HepG2 (cell line): ENCODE results near the gene C9. TPM values are rescaled to one million over a fixed set of nuclear protein-coding genes. Genes with fewer than 3 reads are reported as not detected.

Experiments
- ATAC-seq: fragments of 200-7000 bp; cut with Tn5 transposase; 3 replicates; pipeline ENCODE4 v1.9.1; 2020; ENCODE audit warnings: mild to moderate bottlenecking, moderate library complexity
- BruUV-seq: library from RNA; stranded (reverse); fragments of 400-500 nt; replicated peaks from 2 replicates; lab custom pipeline; 2021; lab: Mats Ljungman, UMichigan
- CTCF ChIA-PET: fragments of 300-600 bp; formaldehyde crosslinking; extraction: SDS; loops from one replicate; lab custom pipeline; 2021; ENCODE audit warnings: low total read pairs, inconsistent platforms, low intra/inter-chr PET ratio; lab: Yijun Ruan, JAX
- POLR2A ChIA-PET: fragments of 350-600 bp; sonication (Branson Sonifier 250); formaldehyde crosslinking; loops from one replicate; lab custom pipeline; 2020; ENCODE audit warnings: antibody characterized with exemption, inconsistent platforms; lab: Yijun Ruan, JAX
- DNase-seq: peaks from one replicate; pipeline ENCODE4 v3.0.0-alpha.2; 2015; ENCODE audit warnings: low spot score
- FAIRE-seq: peaks from 3 replicates; lab custom pipeline; 2011; peaks lifted over from hg19 to GRCh38; lab: Jason Lieb, UNC
- H2AFZ ChIP-seq: one replicate; pipeline ENCODE4 v1.6.1; 2011; ENCODE audit warnings: low read length, inconsistent platforms
- H3K27ac ChIP-seq: fragments of 300-600 bp; 3 replicates; pipeline ENCODE4 v1.8.0; 2011; ENCODE audit warnings: mixed run types, mild to moderate bottlenecking, mixed read lengths, low read length, inconsistent platforms; ENCODE audit not compliant: insufficient read depth; ENCODE audit errors: extremely low read length
- H3K27me3 ChIP-seq, 2 experiments: fragments of 200-600 bp in 1 of 2; 2 replicates in 1 of 2; 3 replicates in 1 of 2; pipeline versions ENCODE4 v1.6.0 to v1.8.0; 2011; ENCODE audit warnings: low read length in 2 of 2, mild to moderate bottlenecking in 2 of 2, moderate library complexity in 2 of 2, inconsistent platforms in 1 of 2; ENCODE audit not compliant: insufficient read depth in 2 of 2, control insufficient read depth in 1 of 2
- H3K36me3 ChIP-seq, 2 experiments: fragments of 200-600 bp in 1 of 2; replicated peaks in 1 of 2; 2 replicates in 1 of 2; 3 replicates in 1 of 2; pipeline versions ENCODE4 v1.5.1 to v1.8.0; 2011; ENCODE audit warnings: low read length in 2 of 2, inconsistent platforms in 1 of 2; ENCODE audit not compliant: insufficient read depth in 2 of 2, control insufficient read depth in 1 of 2
- H3K4me1 ChIP-seq: 2 replicates; pipeline ENCODE4 v1.5.1; 2012; ENCODE audit warnings: low read length, inconsistent platforms; ENCODE audit not compliant: insufficient read depth
- H3K4me2 ChIP-seq: 2 replicates; pipeline ENCODE4 v1.6.0; 2011; ENCODE audit warnings: low read depth, low read length, inconsistent platforms
- H3K4me3 ChIP-seq, 3 experiments: fragments of 200-600 bp in 1 of 3; sonication (generic), shearing (Covaris generic) in 1 of 3; replicated peaks in 1 of 3; 2 replicates each; pipeline ENCODE4 v1.5.1; 2011 to 2016; ENCODE audit warnings: low read length in 3 of 3, inconsistent platforms in 2 of 3, low read depth in 2 of 3, mild to moderate bottlenecking in 2 of 3, control low read depth in 1 of 3, mixed read lengths in 1 of 3; ENCODE audit not compliant: insufficient read depth in 1 of 3
- H3K79me2 ChIP-seq: one replicate; pipeline ENCODE4 v1.6.1; 2011; ENCODE audit warnings: low read length, inconsistent platforms; ENCODE audit not compliant: insufficient read depth
- H3K9ac ChIP-seq: 2 replicates; pipeline ENCODE4 v1.6.0; 2011; ENCODE audit warnings: mild to moderate bottlenecking, low read depth, low read length, inconsistent platforms; ENCODE audit not compliant: insufficient read depth
- H3K9me3 ChIP-seq: 2 replicates; pipeline ENCODE4 v1.5.1; 2012; ENCODE audit warnings: mild to moderate bottlenecking, low read length
- H4K20me1 ChIP-seq: 2 replicates; pipeline ENCODE4 v1.6.0; 2011; ENCODE audit warnings: inconsistent platforms, mild to moderate bottlenecking, low read length, moderate library complexity; ENCODE audit not compliant: insufficient read depth
- GFI1 ChIP-seq: sonication (generic); formaldehyde crosslinking; IDR thresholded peaks from 2 replicates; pipeline ENCODE4 v1.5.0; 2020; ENCODE audit warnings: missing genetic modification reagents, mild to moderate bottlenecking, borderline replicate concordance
- MBNL3 ChIP-seq: fragments of 250-450 bp; sonication (Bioruptor Pico); conservative IDR thresholded peaks from 2 replicates; pipeline ENCODE4 v1.8.0; 2022; ENCODE audit warnings: mild to moderate bottlenecking, inconsistent platforms
- RORA ChIP-seq: sonication (generic); formaldehyde crosslinking; IDR thresholded peaks from 2 replicates; pipeline ENCODE4 v1.5.0; 2020; ENCODE audit warnings: mild to moderate bottlenecking, missing genetic modification reagents, moderate library complexity
- SMAD3 ChIP-seq: sonication (generic); formaldehyde crosslinking; IDR thresholded peaks from 2 replicates; pipeline ENCODE4 v1.4.0; 2020; ENCODE audit warnings: missing genetic modification reagents
- SRSF9 ChIP-seq: fragments of 200-400 bp; formaldehyde crosslinking; IDR thresholded peaks from 2 replicates; pipeline ENCODE4 v1.6.1; 2018; ENCODE audit warnings: borderline replicate concordance, mild to moderate bottlenecking, low read depth, low read length; ENCODE audit not compliant: insufficient read depth, poor library complexity, severe bottlenecking
- SUZ12 ChIP-seq: fragments of 150-350 bp; IDR thresholded peaks from 2 replicates; pipeline ENCODE4 v1.6.1; 2014; ENCODE audit warnings: low read depth, low read length
- TOE1 ChIP-seq: sonication (generic); formaldehyde crosslinking; IDR thresholded peaks from 2 replicates; pipeline ENCODE4 v1.4.0; 2020; ENCODE audit warnings: mild to moderate bottlenecking, missing genetic modification reagents
- U2AF1 ChIP-seq: fragments of 200-400 bp; formaldehyde crosslinking; optimal IDR thresholded peaks from 2 replicates; pipeline ENCODE3; 2017; ENCODE audit warnings: mild to moderate bottlenecking, low read depth, low read length
- ZBTB20 ChIP-seq: sonication (generic); formaldehyde crosslinking; IDR thresholded peaks from 2 replicates; pipeline ENCODE4 v1.8.1; 2023; ENCODE audit warnings: missing genetic modification reagents, low read depth, mild to moderate bottlenecking, borderline replicate concordance
- ZMYM3 ChIP-seq: sonication (generic); formaldehyde crosslinking; IDR thresholded peaks from 2 replicates; pipeline ENCODE4 v1.5.1; 2020; ENCODE audit warnings: mild to moderate bottlenecking, missing genetic modification reagents
- ZSCAN9 ChIP-seq: IDR thresholded peaks from 2 replicates; pipeline ENCODE4 v1.6.1; 2016; ENCODE audit warnings: borderline replicate concordance
- WGBS: methylation state at CpG from one replicate; pipeline ENCODE4 v1.1.6; 2017; ENCODE audit warnings: low lambda C conversion rate; 5-methylcytosine and 5-hydroxymethylcytosine counted together
- in situ Hi-C: cut with HindIII; loops from 2 replicates; pipeline ENCODE4 v1.10.0; 2017; ENCODE audit warnings: low pct_unique_long_range_greater_than_20kb; ENCODE audit not compliant: extremely low pct_ligation_motif_present
- intact Hi-C: fragments of 100-400 bp; cut with micrococcal nuclease; formaldehyde crosslinking; loops from one replicate; pipeline ENCODE4 v1.10.0; 2022; ENCODE audit not compliant: unreplicated experiment
- polyA plus RNA-seq, 8 experiments: library from polyadenylated mRNA; depleted of rRNA in 3 of 8; stranded (reverse) in 7 of 8; unstranded in 1 of 8; fragments of >200 nt; fragmentation: Illumina TruSeq in 4 of 8; extraction: Trizol in 4 of 8; gene quantifications; 2 replicates each; pipeline versions ENCODE4 v1.2.1 to v1.2.3, GENCODE V29; 2011 to 2016; ENCODE audit warnings: low read depth in 4 of 8, missing spikeins in 1 of 8, mixed read lengths in 1 of 8; ENCODE audit not compliant: insufficient read depth in 1 of 8
- total RNA-seq, 5 experiments: library from RNA; depleted of rRNA; stranded (reverse); fragments of >200 nt; fragmentation: Illumina TruSeq; extraction: Trizol; gene quantifications; 2 replicates each; pipeline ENCODE4 v1.2.3, GENCODE V29; 2016; ENCODE audit warnings: low read depth in 1 of 5
- TF ChIP-seq, protein P1 (sequence below): sonication (generic); formaldehyde crosslinking; IDR thresholded peaks from 2 replicates; pipeline ENCODE4 v1.4.0; 2020; ENCODE audit warnings: missing genetic modification reagents
- TF ChIP-seq, protein P2 (sequence below): sonication (generic); formaldehyde crosslinking; IDR thresholded peaks from 2 replicates; pipeline ENCODE4 v1.5.1; 2020; ENCODE audit warnings: mild to moderate bottlenecking, missing genetic modification reagents, borderline replicate concordance
- TF ChIP-seq, protein P3 (sequence below): fragments of 450-650 bp; IDR thresholded peaks from 2 replicates; pipeline ENCODE4 v1.6.1; 2017
- TF ChIP-seq, protein P4 (sequence below): sonication (generic); formaldehyde crosslinking; IDR thresholded peaks from 2 replicates; pipeline ENCODE4 v1.8.1; 2023; ENCODE audit warnings: mild to moderate bottlenecking, moderate library complexity, missing genetic modification reagents

C9 gene
- total and polyA plus RNA-seq, 2 of the 13 experiments (the other 11 are each of a cell fraction or from before 2014, with no cell fraction given), result not detected

DNA sequence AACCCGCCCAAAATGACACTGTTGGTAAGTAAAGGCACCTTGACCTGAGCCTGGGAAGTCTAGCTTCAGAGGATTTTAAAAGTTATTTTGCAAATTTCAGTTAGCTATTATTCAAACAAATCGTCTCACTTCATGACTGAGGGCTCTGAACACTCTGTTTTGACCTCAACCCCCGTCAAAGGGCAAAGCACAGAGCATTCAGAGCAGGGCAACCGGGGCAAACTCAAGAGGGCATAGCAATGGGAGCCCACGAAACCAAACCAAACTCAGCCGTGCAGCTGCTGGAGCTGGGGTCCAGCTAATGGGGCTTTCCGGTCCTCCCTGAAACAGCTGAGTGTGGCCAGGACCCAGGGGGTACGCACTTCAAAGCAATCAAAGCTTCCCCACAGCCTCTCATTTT lies 1.6 kb downstream of the C9 start:
- TF ChIP-seq TOE1 (no peak), ZSCAN9 (no peak), MBNL3 (CRISPR knock-in tag) (no peak), SMAD3 (CRISPR knock-in tag) (no peak)
- TF ChIP-seq, protein P1, sequence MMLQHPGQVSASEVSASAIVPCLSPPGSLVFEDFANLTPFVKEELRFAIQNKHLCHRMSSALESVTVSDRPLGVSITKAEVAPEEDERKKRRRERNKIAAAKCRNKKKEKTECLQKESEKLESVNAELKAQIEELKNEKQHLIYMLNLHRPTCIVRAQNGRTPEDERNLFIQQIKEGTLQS (CRISPR knock-in tag), result no peak
- TF ChIP-seq, protein P2, sequence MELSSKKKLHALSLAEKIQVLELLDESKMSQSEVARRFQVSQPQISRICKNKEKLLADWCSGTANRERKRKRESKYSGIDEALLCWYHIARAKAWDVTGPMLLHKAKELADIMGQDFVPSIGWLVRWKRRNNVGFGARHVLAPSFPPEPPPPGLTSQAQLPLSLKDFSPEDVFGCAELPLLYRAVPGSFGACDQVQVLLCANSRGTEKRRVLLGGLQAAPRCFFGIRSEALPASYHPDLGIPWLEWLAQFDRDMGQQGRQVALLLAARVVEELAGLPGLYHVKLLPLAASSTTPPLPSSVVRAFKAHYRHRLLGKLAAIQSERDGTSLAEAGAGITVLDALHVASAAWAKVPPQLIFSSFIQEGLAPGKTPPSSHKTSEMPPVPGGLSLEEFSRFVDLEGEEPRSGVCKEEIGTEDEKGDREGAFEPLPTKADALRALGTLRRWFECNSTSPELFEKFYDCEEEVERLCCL, result no peak
- DNase-seq (no peak), ATAC-seq (no peak), FAIRE-seq (no peak)
- H3K9me3 ChIP-seq, result no peaks in the 10 kb centered on the region
- no peaks in the 10 kb centered on the region for H4K20me1 ChIP-seq
- no TSS peak for BruUV-seq
- in situ Hi-C loops, result no loop called here
- ChIA-PET CTCF (no interaction called here), POLR2A (no interaction called here)
- no peaks in the 10 kb centered on the region for H3K79me2 ChIP-seq
- H3K4me1 ChIP-seq, result no peaks in the 10 kb centered on the region
- H3K27me3 ChIP-seq, result no peaks in the 10 kb centered on the region
- H3K4me3 ChIP-seq, result no peak overlapping the region
- H3K36me3 ChIP-seq, result no peaks in the 10 kb centered on the region
- no peak overlapping the region for H2AFZ ChIP-seq
- intact Hi-C loops, result loop anchor here (10.0 kb wide), 1 partner anchor 148 kb away; the partner anchor contains the start of gene FYB1
- 39% methylated on average over 8 of the region's 8 CpGs for WGBS
- no peak overlapping the region for H3K4me2 ChIP-seq
- H3K27ac ChIP-seq, result no peak overlapping the region
- no peak overlapping the region for H3K9ac ChIP-seq

DNA sequence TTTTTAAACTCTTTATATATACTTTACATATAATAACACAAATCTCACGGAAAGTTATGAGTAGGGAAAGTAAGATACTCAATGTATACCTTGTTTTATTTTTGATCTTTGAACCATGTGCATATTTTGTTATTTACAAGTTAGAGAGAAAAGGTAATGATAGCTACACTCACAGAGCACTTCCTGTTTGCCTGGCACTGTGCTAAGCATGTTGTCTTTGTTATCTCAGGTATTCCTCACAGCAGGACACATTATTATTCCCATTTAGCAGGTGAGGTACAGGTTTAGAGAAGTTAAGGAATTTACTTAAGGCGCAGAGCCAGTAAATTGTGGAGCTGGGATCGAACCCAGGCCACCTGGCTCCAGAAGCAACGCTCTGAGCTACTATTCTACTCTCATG lies 3.0 kb downstream of the C9 start:
- ChIA-PET CTCF (no interaction called here), POLR2A (no interaction called here)
- H3K9me3 ChIP-seq, result no peaks in the 10 kb centered on the region
- BruUV-seq, result no TSS peak
- ATAC-seq, result no peak
- no peak for FAIRE-seq
- no peaks in the 10 kb centered on the region for H3K4me1 ChIP-seq
- H2AFZ ChIP-seq, result no peak overlapping the region
- in situ Hi-C loops (no loop called here), intact Hi-C loops (loop anchor here (10.0 kb wide), 1 partner anchor 147 kb away; the partner anchor contains the start of gene FYB1)
- H3K27ac ChIP-seq, result no peak overlapping the region
- H3K79me2 ChIP-seq, result no peaks in the 10 kb centered on the region
- H3K4me3 ChIP-seq, result no peak overlapping the region
- WGBS, result 54% methylated on average over 4 of the region's 4 CpGs
- H4K20me1 ChIP-seq, result no peaks in the 10 kb centered on the region
- no peaks in the 10 kb centered on the region for H3K27me3 ChIP-seq
- no peak for DNase-seq
- no peak overlapping the region for H3K9ac ChIP-seq
- H3K4me2 ChIP-seq, result no peak overlapping the region
- no peaks in the 10 kb centered on the region for H3K36me3 ChIP-seq
- TF ChIP-seq GFI1 (CRISPR knock-in tag), result no peak
- no peak for TF ChIP-seq RORA (CRISPR knock-in tag)
- TF ChIP-seq, protein P3, sequence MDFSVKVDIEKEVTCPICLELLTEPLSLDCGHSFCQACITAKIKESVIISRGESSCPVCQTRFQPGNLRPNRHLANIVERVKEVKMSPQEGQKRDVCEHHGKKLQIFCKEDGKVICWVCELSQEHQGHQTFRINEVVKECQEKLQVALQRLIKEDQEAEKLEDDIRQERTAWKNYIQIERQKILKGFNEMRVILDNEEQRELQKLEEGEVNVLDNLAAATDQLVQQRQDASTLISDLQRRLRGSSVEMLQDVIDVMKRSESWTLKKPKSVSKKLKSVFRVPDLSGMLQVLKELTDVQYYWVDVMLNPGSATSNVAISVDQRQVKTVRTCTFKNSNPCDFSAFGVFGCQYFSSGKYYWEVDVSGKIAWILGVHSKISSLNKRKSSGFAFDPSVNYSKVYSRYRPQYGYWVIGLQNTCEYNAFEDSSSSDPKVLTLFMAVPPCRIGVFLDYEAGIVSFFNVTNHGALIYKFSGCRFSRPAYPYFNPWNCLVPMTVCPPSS, result no peak
- no peak for TF ChIP-seq ZMYM3 (CRISPR knock-in tag)
- TF ChIP-seq U2AF1, result no peak
- TF ChIP-seq, protein P4, sequence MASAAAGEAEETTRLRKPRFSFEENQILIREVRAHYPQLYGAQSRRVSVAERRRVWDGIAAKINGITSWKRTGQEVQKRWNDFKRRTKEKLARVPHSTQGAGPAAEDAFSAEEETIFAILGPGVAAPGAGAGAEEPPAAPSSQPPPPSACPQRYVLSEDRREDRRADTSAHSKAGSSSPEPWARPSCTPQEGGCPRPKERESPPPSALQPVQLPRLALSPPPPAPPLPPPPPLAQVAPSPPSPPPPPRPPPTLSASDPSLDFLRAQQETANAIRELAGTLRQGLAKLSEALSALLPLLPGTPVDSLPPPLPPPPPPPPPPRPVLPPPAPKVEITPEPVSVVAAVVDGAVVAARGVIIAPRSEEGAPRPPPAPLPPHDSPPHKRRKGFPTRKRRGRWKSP (CRISPR knock-in tag), result no peak
- no peak for TF ChIP-seq SRSF9
- TF ChIP-seq SUZ12, result no peak
- no peak for TF ChIP-seq ZBTB20 (CRISPR knock-in tag)
